GM19463 (cell line): ENCODE results near the gene CSNK1G2.

Source experiments
- ATAC-seq: cut with Tn5 transposase; IDR thresholded peaks from one replicate; pipeline ENCODE4 v1.9.1; 2021; ENCODE audit warnings: mild to moderate bottlenecking, moderate library complexity; ENCODE audit not compliant: unreplicated experiment

Gene CSNK1G2

GRCh38 chr19:1962674-1963073, 21.7 kb downstream of the CSNK1G2 start:
- no peak for ATAC-seq

- no peak for ATAC-seq
Observed at GRCh38 chr19:1967087-1967608, 26.2 kb downstream of the CSNK1G2 start.

GRCh38 chr19:1968279-1969175, 27.6 kb downstream of the CSNK1G2 start:
- ATAC-seq, result no peak

GRCh38 chr19:1969176-1970002, 28.4 kb downstream of the CSNK1G2 start:
- ATAC-seq, result no peak

GRCh38 chr19:1970003-1970805, 29.2 kb downstream of the CSNK1G2 start:
- no peak for ATAC-seq

- ATAC-seq, result no peak
Observed at GRCh38 chr19:1970806-1971502, 30.0 kb downstream of the CSNK1G2 start.

- no peak for ATAC-seq
Observed at GRCh38 chr19:1974381-1975161, 33.6 kb downstream of the CSNK1G2 start.

- no peak for ATAC-seq
Observed at GRCh38 chr19:1975162-1975480, 34.1 kb downstream of the CSNK1G2 start.

GRCh38 chr19:1977120-1977519, 36.1 kb downstream of the CSNK1G2 start:
- ATAC-seq, result no peak

GRCh38 chr19:1978346-1978894, 37.4 kb downstream of the CSNK1G2 start:
- no peak for ATAC-seq

- no peak for ATAC-seq
Observed at GRCh38 chr19:1979017-1979416, 38.0 kb downstream of the CSNK1G2 start.

GRCh38 chr19:1979642-1980041, 38.7 kb downstream of the CSNK1G2 start:
- no peak for ATAC-seq

- ATAC-seq, result no peak
Observed at GRCh38 chr19:1980091-1980808, 39.3 kb downstream of the CSNK1G2 start.

- ATAC-seq, result no peak
Observed at GRCh38 chr19:1980809-1981181, 39.8 kb downstream of the CSNK1G2 start.

- no peak for ATAC-seq
Observed at GRCh38 chr19:1981253-1981652, 40.3 kb downstream of the CSNK1G2 start.

GRCh38 chr19:1984357-1984756, 43.4 kb downstream of the CSNK1G2 start:
- ATAC-seq, result no peak

GRCh38 chr19:1985588-1986356, 44.8 kb downstream of the CSNK1G2 start:
- no peak for ATAC-seq
